NCI-H510A treated with DMSO at 0.1 percent for 48 hours (cell line): ENCODE results near the gene AUTS2.

Experiments
- DNase-seq: peaks from one replicate; lab custom pipeline; 2025; lab: John Stamatoyannopoulos, UW

Gene AUTS2

DNA sequence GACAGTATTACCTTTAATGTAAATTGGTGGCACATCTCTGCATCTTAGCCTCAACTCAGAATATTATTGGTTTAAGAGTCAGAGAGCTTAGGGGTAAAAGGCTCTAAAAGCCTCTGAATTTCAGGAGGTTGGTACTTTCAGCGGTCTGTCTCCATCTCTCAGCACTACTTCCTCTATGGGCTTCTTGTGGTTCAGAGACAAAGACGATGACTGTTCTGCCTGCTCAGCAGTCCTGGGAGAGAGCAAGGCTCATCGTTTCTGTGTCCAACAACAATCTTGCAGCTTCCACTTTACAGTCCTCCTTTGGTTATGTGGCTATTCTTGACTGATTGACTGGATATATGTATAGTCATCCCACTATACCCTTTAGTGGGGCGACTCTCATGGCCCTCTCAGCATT lies 394.7 kb downstream of the AUTS2 start:
- no peak for DNase-seq

DNA sequence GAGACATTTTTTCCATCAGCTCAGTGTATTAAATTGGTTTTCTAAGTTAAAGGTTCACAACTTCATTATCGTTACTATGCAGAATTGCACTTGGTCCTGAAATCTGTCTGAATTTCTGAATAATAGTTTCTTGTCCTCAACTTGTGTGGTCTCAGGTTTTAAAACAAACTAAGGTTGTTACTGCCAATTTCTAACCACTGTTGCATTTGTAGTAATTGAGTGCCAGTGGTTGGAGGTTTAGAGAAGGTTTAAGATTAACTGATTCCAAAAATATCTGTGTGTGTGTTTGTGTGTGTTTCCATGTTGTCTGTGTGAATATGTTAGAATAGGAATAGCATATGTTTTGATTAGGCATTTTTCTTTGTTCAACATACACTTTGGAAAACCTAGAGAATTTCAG lies 395.9 kb downstream of the AUTS2 start:
- DNase-seq = no peak

DNA sequence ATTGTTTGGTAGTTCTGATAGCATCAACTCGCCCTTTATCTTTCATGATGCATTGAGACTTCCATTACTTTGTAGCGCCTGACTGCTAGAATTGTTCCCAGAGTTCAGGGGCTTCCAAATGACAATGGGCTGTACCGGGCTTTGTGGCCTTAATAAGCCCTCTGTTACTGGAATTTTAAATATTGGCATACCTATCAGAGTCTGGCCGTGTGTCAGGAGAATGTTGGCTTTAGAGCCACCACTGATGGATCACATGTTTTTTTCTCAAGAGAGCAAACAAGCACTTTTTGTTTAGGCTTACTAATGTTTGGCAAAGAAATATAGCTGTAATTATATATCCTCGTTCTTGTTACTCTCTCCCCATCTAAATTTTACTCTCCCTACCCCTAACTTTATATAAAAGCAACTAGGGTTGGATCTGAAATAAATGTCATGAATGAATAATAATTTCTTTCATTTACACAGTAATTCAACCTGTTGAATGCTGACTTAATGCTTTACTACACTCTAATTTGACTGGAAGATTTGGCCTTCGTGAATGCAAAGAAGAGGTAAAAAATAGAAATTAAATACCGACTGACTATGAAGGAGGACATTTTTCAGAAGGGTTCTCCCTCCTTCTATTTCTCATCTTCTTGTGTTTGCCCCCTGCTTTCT lies 396.7 kb downstream of the AUTS2 start:
- DNase-seq = no peak

DNA sequence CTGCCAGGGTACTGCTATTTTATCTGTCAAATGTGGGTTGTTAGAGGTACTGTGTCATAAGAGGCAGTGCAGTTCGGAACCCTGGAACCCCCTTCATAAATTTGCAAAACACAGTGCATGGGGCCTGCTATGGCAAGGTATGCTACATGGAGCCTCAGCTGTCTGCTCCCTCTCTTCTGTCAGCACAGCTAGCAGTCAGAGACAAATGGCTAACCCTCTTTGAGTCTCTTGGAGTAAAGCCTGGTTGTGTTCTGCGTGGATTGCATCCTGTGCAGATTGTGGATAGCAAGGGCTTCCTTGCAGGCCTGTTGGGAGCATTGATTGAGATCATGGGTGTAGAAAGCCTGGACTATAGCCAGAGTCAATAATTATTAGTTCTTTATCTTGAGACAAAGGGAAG lies 397.8 kb downstream of the AUTS2 start:
- no peak for DNase-seq

DNA sequence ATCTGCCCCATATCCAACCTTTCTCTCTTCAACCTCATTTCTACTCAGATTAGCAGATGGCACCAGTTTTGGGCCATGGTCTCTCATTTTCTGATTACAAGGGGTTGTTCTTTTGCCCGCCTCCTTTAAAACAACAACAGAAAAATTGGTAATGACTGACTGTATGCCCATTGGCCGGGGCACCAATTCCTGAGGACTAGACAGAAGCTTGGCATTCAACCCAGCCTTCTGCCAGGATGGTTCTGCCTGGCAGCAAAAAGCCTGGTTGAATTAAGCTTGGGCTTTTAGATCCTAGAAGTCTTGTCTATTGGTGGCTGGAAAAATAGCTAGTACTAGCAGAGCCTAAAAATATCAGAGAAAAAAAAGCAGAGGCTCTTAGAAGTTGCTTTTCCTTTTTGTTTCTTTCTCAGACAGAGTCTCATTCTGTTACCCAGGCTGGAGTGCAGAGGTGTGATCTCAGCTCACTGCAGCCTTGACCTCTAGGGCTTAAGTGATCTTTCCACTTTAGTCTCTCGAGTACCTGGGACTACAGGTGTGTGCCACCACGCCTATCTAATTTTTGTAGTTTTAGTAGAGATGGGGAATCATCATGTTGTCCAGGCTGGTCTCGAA lies 402.6 kb downstream of the AUTS2 start:
- DNase-seq = no peak

DNA sequence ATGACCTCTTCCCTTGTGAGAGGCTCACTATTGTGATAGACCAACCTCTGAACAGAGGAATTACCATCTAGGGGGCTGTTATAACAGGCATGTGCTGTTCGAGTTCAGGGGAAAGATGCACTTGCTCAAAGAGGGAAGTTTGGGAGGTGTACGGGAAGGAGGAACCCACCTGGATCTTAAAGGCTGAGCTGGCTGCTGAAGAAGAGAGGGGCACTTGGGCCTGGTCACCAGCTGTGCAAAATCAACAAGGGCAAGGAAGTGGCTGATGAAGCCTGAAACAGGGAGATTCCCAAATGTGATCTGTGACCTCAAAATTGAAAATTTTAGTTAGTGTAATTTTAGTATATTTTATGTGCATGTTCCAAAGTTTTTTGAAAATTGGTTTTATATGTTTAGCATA lies 407.2 kb downstream of the AUTS2 start:
- DNase-seq = no peak

DNA sequence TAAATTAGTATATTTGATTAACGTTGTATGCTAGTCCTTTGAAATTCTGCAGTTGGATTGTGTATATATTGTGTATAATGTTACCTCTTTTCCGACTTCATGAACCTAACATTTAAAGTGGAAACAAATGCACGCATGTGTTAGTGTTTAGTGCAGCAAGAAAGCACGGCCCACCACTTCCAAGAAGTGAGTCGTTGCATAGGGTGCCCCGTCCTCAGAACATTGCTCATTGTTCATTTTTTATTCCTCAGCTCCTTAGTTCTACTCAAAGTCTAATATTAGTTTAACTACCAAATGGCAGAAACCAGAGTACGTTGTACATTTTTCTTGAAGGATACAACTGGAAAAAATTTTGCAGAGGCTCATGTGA lies 407.6 kb downstream of the AUTS2 start:
- no peak for DNase-seq

DNA sequence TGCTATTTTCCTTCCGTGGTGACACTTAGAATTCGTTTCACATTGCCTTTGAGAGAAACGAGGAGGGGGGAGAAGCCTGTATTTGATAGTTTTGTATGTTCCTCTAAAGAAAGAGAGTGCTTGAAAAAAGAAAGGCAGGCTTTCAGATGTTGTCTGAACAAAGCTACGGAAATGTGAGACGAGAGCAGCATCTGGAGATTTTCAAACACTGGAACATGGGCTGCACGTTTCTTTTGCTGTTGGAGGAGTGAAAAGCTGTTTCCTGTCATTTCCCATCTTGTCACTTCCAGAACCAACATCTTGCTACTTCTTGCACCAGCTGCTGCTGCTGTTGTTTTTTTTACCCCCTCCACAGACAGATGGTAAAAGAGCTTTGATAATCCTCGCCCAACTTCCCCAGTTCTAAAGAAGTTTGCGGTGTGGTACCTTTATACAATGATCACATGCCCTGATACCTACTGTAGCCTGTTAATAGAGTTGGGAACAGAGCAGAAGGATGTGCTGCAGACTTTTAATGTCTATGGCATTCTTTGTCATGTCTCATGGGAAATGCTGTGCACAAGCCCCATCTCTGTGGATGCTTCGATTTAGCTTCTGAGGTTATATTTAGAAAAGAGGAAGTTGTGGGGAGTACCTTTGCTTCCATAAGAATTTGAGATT lies 408.1 kb downstream of the AUTS2 start:
- DNase-seq = no peak

DNA sequence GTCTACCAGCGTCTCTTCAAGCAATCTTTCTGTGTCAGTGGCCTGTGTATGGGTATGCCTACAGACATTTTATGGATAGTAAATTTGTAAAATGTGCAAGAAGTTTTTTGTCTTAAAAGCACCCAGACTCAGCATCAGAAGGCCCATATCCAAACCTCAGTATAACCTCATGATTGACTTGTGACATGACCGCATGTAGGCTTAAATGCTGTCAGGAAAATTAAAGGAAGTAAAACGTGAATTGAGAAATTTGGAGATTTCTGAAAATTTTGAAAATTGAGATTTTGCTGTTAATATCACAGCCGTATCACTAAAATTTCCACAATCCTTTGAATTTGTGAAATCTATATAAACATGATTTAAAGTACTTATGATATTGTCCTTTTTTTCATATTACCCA lies 410.2 kb downstream of the AUTS2 start:
- no peak for DNase-seq

DNA sequence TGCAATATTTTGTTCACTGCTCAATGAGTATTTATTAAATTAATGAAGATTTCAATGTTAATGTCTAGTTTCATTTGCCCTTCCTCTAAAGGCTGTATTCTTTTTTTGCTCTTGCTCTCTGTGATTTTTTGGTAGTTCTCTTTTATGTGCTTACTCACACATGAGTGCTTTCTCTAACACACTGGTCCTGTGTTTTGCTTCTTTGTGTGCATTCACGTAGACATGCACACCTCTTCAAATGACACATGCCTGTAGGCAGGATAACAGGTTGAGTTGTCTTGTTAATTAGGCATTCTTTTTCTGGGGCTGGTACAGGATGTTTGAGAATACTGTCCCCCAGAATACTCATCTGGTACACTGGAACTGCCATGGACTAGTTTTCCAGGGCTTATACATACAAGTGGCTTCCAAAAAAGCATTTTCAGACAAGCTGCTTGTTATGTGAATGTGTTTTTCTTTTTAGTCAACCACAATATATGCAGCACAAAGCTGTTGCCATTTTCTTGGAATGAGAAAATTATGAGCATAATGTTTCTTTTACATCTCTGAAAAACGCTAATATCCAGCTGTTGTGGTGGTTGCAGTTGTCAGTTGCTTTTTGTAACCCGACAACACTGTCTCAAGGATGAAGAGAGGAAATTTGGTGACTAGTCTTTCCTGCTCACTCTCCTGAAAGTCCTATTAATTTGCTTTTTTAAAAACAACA lies 416.4 kb downstream of the AUTS2 start:
- no peak for DNase-seq

DNA sequence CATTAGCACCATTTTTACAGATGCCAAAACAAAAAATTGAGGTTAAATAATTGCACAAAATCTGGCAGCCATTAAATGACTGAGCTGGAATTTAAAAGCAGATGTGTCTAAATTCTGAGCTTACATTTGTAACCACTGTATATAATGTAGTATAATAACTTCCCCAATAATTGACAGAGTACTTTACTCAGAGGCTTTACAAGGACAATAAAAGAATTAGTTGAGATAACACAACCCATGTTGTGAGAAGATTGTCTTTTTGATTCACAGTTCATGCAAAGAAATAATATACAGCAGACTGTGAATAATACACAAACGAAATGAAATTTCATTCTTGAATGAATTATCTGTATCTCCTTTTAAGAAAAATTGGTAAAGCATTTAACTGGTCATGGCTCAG lies 417.1 kb downstream of the AUTS2 start:
- DNase-seq = no peak

DNA sequence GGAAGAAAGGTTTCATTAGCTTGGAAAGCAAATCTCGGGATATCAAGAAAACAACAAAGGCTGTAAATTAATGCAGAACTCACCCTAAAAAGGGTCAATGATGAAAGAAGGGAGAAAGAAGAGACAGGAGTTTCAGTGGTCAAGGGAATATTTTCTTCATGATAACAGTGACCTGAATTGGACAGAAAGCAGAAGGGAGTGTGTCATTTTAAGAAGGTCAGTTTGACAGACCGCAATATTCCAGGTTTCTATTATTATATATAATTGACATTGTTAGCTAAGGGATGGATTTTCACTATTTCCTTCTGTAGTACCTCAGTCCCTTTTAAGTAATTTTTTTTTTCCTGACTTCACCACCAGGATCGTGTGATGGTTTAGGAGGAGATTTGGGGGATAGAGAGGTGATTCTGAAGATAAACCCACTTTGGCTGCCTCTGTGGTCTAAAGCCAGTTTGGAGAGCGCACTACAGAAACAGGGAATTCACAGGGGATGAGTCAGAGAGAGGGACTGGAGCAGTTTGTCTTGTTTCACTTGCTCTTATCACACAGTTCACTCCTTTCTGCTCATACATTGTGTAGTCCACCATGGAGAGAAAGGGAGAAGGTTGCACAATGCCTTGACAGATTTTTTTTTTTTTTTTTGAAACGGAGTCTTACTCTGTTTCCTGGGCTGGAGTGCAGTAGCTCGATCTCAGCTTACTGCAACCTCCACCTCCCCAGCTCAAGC lies 417.9 kb downstream of the AUTS2 start:
- DNase-seq = no peak

DNA sequence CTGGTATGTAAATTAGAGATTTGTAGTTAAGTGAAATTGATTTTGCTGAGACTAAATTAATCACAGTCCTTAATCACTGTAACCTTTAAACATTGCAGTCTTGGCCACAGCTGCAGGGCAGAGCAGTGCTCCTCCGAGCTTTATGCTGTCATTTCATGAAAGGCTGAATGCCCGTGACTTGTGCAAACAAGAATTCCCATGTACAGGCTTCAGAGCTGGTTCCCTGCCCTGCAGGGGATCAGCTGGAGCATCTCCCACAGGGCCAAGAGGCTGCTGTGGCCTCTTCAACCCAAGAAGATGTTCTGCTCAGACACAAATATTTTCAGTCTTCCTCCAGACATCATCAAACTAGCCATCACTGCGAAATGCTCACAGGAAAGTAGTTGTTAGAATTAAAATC lies 419.1 kb downstream of the AUTS2 start:
- DNase-seq = no peak

DNA sequence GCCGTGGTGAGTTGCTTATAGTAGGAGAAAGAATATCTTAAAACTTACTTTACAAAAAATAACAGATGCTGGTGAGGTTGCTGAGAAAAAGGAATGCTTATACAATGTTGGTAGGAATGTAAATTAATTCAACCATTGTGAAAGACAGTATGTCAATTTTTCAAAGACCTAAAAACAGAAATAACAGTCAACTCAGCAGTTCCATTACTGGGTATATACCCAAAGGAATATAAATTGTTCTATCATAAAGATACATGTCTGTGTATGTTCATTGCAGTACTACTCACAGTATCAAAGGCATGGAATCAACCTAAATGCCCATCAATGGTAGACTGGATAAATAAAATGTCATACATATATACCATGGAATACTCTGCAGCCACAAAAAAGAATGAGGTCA lies 420.4 kb downstream of the AUTS2 start:
- no peak for DNase-seq

DNA sequence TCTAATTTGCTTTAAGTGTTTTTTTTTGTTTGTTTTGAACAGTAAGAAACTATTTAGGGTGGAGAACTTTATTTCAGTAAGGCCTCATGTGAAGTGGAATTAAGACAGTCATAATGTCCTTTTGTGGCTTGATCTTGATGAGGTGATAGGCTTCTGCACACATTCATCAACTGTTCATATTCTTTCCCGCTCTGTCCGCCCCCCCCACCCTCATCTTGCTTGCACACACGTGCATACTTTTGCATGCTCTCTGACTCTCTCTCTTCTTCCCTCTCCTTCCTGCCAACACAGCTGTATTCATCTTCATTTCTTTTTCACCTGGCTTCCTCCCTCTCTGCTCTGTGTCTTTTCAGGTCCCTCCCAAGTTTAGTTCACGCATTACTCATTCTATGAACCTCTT lies 429.6 kb downstream of the AUTS2 start:
- DNase-seq = no peak

DNA sequence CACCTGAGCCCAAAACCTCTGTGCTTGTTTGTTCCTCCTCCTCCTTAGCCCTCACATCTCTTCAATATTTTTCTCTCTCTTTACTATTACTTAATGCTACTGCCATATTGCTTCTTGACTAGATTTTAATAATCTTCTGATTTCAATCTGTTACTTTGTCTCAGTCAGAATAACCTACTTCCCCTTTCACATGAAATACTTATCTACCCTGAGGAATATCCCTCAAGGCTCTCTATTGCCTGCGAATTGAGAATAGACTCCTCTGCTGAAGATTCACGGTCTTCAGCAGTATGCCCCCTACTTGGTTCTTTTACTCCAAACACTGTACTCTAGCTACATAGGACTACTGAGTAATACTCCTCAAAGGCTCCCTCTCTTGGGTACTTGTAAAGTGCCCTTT lies 430.3 kb downstream of the AUTS2 start:
- no peak for DNase-seq

DNA sequence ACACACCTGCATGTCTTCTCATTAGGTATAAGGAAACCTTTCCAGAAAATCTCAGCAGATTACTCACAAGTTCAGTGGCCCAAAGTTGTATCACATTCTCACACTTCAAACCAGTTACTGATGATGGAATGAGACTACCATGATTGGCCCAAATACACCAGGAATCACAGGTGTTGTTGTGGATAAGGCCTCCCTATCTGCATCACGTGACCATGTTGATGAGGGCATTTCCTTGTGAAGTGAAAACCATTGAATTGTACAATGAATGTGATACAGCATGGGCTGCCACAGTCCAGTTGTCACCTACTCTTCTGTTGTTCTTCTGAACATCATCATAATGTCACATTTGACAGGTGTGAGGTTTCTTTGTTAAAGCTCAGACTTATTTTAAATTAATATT lies 431.7 kb downstream of the AUTS2 start:
- DNase-seq = no peak

DNA sequence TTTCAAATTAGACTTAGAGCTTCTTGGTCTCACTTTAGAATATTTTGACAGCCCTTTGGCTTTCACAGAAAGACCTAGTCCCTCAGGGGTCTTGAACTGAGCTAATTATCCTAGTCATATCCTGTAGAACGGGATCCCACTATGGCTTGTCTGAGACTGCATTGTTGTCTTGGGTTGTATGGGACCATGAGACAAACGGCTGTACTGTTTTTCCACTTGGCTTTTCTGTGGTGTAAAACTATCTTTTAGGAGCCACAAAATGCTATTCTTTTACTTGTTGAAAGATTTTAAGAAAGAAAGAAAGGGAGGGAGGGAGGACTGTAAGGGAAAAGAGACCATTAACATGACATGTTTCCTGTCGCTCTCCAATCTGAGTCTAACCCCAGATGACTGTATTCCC lies 432.5 kb downstream of the AUTS2 start:
- DNase-seq = no peak

DNA sequence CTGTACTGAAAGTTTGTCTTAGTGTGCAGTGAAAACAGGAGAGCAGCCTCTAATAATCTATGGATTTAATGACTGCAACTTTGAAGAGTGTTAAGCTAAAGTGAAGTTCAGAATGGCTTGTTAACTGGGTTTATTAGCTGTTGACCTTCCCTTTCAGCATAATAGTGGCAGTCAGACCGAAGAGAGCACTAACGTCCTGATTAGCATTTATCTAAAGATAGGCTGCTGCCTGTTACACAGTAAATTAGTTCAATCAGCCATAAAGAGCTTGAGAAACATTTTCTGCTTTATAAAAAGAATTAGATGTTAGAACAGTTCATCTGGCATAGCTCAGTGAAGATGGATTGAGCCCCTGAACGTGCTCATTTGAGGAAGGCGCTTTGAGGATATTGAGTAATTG lies 433.0 kb downstream of the AUTS2 start:
- no peak for DNase-seq

DNA sequence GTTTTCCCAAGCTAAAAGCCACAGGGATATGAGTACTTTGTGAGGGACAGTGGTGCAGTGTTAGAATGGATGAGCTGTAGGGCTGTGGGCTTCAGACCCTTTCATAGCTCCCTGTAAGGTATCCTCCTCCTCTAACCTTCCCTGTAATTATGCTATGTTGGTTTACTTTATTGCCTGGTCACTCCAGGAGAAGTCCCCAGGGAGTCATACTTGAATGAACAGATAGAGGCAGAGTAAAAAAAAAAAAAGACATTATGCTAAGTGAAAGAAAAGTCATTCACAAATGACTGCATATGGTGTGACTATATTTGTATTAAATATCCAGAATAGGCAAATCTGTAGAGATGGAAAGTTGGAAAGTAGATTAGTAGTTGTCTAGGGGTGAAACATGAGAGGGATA lies 434.4 kb downstream of the AUTS2 start:
- no peak for DNase-seq

DNA sequence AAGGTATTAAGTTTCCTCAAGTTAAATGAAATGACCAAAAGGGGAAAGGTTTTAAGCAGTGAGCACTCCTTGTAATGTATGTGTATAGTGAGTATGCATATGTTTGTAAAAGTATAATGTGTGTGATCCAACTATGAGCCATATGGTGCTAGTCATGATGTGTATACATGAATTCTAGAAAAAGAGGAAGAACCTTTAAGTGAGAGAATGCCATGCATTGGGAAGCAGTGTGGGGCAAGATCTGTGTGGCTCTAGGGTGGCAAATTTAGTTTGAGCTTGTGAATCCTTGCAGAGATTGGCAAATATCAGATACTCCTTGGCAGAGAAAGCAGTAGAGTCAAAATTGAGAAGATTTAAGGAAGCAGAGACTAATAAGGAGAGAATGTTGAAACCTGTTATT lies 435.0 kb downstream of the AUTS2 start:
- DNase-seq = no peak

DNA sequence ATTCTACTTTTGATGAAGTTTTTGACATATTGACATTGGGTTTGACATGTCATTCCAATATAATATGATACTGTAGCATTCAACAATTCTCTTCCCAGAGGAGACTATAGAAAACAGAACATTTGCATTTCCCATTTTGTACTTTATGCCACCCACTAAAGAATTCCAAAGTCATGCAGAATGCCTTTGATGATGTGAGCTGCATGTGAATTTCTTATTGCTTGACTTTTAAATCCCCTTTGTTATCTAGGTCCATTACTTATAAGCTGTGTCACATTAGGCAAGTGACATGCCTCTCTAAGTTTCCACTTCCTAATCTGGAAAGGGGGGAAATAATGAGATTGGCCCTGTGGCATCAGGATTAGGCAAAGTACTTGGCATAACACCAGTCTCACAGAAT lies 436.7 kb downstream of the AUTS2 start:
- no peak for DNase-seq

DNA sequence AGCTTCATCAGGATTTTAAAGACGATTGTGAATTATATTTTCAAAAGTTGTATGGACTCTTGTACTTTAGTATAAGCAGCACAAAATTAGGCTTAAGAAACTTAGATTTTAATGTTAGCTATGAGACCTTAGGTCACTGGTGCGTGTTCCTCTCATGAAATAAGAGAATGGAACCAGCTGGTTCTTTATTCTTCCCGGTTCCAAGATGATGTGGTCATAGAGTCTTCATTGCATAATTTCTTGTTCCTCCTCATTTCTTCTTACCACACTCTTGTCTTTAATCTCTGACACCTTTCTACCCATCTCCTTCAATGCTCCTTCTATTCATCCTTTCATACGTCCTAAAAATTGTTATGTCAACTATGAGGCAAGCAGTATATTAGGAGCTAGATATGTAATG lies 437.2 kb downstream of the AUTS2 start:
- no peak for DNase-seq
